ENCODE data around the gene MIDN. TPM values are rescaled to one million over a fixed set of nuclear protein-coding genes. Genes with fewer than 3 reads are reported as not detected.

The MIDN gene
- total and polyA plus RNA-seq, 2 experiments from 2014 or later: 4.0 to 9.4 TPM

- Histone ChIP-seq H3K9me2 (ENCODE audit: insufficient read depth) (no peaks in the 10 kb centered on the region), H3K9me3 (ENCODE audit: low read depth) (no peaks in the 10 kb centered on the region), H2AFZ (no peak overlapping the region), H3K79me2 (ENCODE audit: insufficient read depth) (peaks cover 11% of the 10 kb centered on the region), H3F3A (ENCODE audit: insufficient read depth) (peaks cover 9% of the 10 kb centered on the region; the same call in 1 of the 2 replicates), H3K4me2 (ENCODE audit: unreplicated experiment) (no peak overlapping the region), H3K9ac (no peak overlapping the region), H3K4me3 (no peak overlapping the region), H4K20me1 (ENCODE audit: insufficient read depth) (no peaks in the 10 kb centered on the region), H3K27me3 (replicated peaks; ENCODE audit: insufficient read depth) (peaks cover 19% of the 10 kb centered on the region), H3K4me1 (ENCODE audit: insufficient read depth) (no peaks in the 10 kb centered on the region; the same call in 1 of the 2 replicates), H3K27ac (no peak overlapping the region), H3K36me3 (ENCODE audit: low read depth) (no peaks in the 10 kb centered on the region)
- WGBS, 2 experiments (ENCODE audit: low coverage in 1 of 2, low lambda C conversion rate in 2 of 2, missing lambda C conversion rate in 2 of 2): 67% methylated on average over 31 to 49 of the region's 53 CpGs
- no peak for DNase-seq
- in situ Hi-C loops (cut with MboI): no loop called here
- no peak for TF ChIP-seq EZH2phosphoT487 (IDR thresholded peaks at IDR 0.05; ENCODE audit: insufficient read depth, low read depth)
These were observed 32.5 kb downstream of the MIDN start for GRCh38 chr19:1280636-1281568.

- Histone ChIP-seq H3K9ac (no peak overlapping the region), H3K79me2 (ENCODE audit: insufficient read depth) (peaks cover 3% of the 10 kb centered on the region), H2AFZ (no peak overlapping the region), H3F3A (ENCODE audit: insufficient read depth) (0 out of 2 replicates have a peak, but pooled peaks cover 5% of the 10 kb centered on the region), H3K27ac (no peak overlapping the region), H3K36me3 (ENCODE audit: low read depth) (no peaks in the 10 kb centered on the region), H3K4me3 (no peak overlapping the region), H3K9me2 (ENCODE audit: insufficient read depth) (no peaks in the 10 kb centered on the region), H3K27me3 (replicated peaks; ENCODE audit: insufficient read depth) (peaks cover 24% of the 10 kb centered on the region), H3K4me1 (ENCODE audit: insufficient read depth) (no peaks in the 10 kb centered on the region), H4K20me1 (ENCODE audit: insufficient read depth) (no peaks in the 10 kb centered on the region), H3K4me2 (ENCODE audit: unreplicated experiment) (no peak overlapping the region), H3K9me3 (ENCODE audit: low read depth) (no peaks in the 10 kb centered on the region)
- TF ChIP-seq EZH2 (IDR thresholded peaks at IDR 0.05; ENCODE audit: insufficient read depth, poor library complexity, severe bottlenecking) (no peak), EZH2phosphoT487 (IDR thresholded peaks at IDR 0.05; ENCODE audit: insufficient read depth, low read depth) (no peak)
- in situ Hi-C loops (cut with MboI): no loop called here
- 62 to 70% methylated on average over 12 to 15 of the region's 15 CpGs for WGBS, 2 experiments (ENCODE audit: low coverage in 1 of 2, low lambda C conversion rate in 2 of 2, missing lambda C conversion rate in 2 of 2)
- no peak for DNase-seq
These were observed 33.3 kb downstream of the MIDN start for GRCh38 chr19:1281569-1282287.

- H3K79me2 ChIP-seq (ENCODE audit: insufficient read depth): no peaks in the 10 kb centered on the region
- no peak overlapping the region for H3K4me2 ChIP-seq (ENCODE audit: unreplicated experiment)
- TF ChIP-seq EZH2 (IDR thresholded peaks at IDR 0.05; ENCODE audit: insufficient read depth, poor library complexity, severe bottlenecking): no peak
- TF ChIP-seq EZH2phosphoT487 (IDR thresholded peaks at IDR 0.05; ENCODE audit: insufficient read depth, low read depth): no peak
- H4K20me1 ChIP-seq (ENCODE audit: insufficient read depth): no peaks in the 10 kb centered on the region
- peaks cover 32% of the 10 kb centered on the region for H3K27me3 ChIP-seq (replicated peaks; ENCODE audit: insufficient read depth)
- in situ Hi-C loops (cut with MboI): no loop called here
- 79 to 82% methylated on average over 17 to 18 of the region's 18 CpGs for WGBS, 2 experiments (ENCODE audit: low coverage in 1 of 2, low lambda C conversion rate in 2 of 2, missing lambda C conversion rate in 2 of 2)
- no peaks in the 10 kb centered on the region for H3K9me2 ChIP-seq (ENCODE audit: insufficient read depth)
- no peak overlapping the region for H2AFZ ChIP-seq
- H3F3A ChIP-seq (ENCODE audit: insufficient read depth): 0 out of 2 replicates have a peak, but pooled peaks cover 5% of the 10 kb centered on the region
- no peaks in the 10 kb centered on the region for H3K9me3 ChIP-seq (ENCODE audit: low read depth)
- H3K4me3 ChIP-seq: no peak overlapping the region
- H3K9ac ChIP-seq: no peak overlapping the region
- no peaks in the 10 kb centered on the region for H3K4me1 ChIP-seq (ENCODE audit: insufficient read depth)
- DNase-seq: no peak
- H3K27ac ChIP-seq: no peak overlapping the region
- no peaks in the 10 kb centered on the region for H3K36me3 ChIP-seq (ENCODE audit: low read depth)
These were observed 34.3 kb downstream of the MIDN start for GRCh38 chr19:1282588-1283206.

GRCh38 chr19:1283207-1283916 lies 35.0 kb downstream of the MIDN start:
- Histone ChIP-seq H3F3A (ENCODE audit: insufficient read depth) (0 out of 2 replicates have a peak, but pooled peaks cover 5% of the 10 kb centered on the region), H3K9me2 (ENCODE audit: insufficient read depth) (no peaks in the 10 kb centered on the region), H2AFZ (no peak overlapping the region), H3K27ac (no peak overlapping the region), H3K36me3 (ENCODE audit: low read depth) (no peaks in the 10 kb centered on the region), H3K4me2 (ENCODE audit: unreplicated experiment) (no peak overlapping the region), H3K4me3 (no peak overlapping the region), H3K4me1 (ENCODE audit: insufficient read depth) (no peaks in the 10 kb centered on the region), H4K20me1 (ENCODE audit: insufficient read depth) (no peaks in the 10 kb centered on the region), H3K27me3 (replicated peaks; ENCODE audit: insufficient read depth) (peaks cover 38% of the 10 kb centered on the region), H3K9me3 (ENCODE audit: low read depth) (no peaks in the 10 kb centered on the region), H3K79me2 (ENCODE audit: insufficient read depth) (no peaks in the 10 kb centered on the region), H3K9ac (no peak overlapping the region)
- no peak for DNase-seq
- TF ChIP-seq EZH2phosphoT487 (IDR thresholded peaks at IDR 0.05; ENCODE audit: insufficient read depth, low read depth) (no peak), EZH2 (IDR thresholded peaks at IDR 0.05; ENCODE audit: insufficient read depth, poor library complexity, severe bottlenecking) (no peak)
- in situ Hi-C loops (cut with MboI): no loop called here
- 64 to 75% methylated on average over 23 to 29 of the region's 29 CpGs for WGBS, 2 experiments (ENCODE audit: low coverage in 1 of 2, low lambda C conversion rate in 2 of 2, missing lambda C conversion rate in 2 of 2)

Data from GM23248 (cell line).